PFSK-1 (cell line): ENCODE results near the gene ARHGAP15.

ENCODE experiments used
- FOXP2 ChIP-seq: optimal IDR thresholded peaks from 2 replicates; pipeline ENCODE3; 2011; ENCODE audit warnings: borderline replicate concordance, control low read depth, inconsistent platforms; ENCODE audit not compliant: insufficient read depth; ENCODE audit errors: extremely low read length, extremely low read depth
- POLR2AphosphoS5 ChIP-seq: IDR thresholded peaks from 2 replicates; pipeline ENCODE4 v1.6.1; 2012; ENCODE audit warnings: low read depth, mild to moderate bottlenecking, control low read depth, low read length, moderate library complexity
- REST ChIP-seq, 2 experiments: IDR thresholded peaks; 2 replicates each; pipeline versions ENCODE4 v1.6.1 to v1.8.0; 2011 to 2012; ENCODE audit warnings: low read depth in 2 of 2, low read length in 2 of 2, control low read depth in 1 of 2, inconsistent platforms in 1 of 2, mild to moderate bottlenecking in 1 of 2, moderate library complexity in 1 of 2; ENCODE audit not compliant: insufficient read depth in 1 of 2
- SIN3A ChIP-seq: IDR thresholded peaks from 2 replicates; pipeline ENCODE4 v1.6.1; 2012; ENCODE audit warnings: mild to moderate bottlenecking, low read length, moderate library complexity, borderline replicate concordance; ENCODE audit not compliant: insufficient read depth
- TAF1 ChIP-seq: IDR thresholded peaks from 2 replicates; pipeline ENCODE4 v1.6.1; 2012; ENCODE audit warnings: low read length, control low read depth, borderline replicate concordance; ENCODE audit not compliant: insufficient read depth

The ARHGAP15 gene

GRCh38 chr2:143632751-143633374 lies 503.6 kb downstream of the ARHGAP15 start:
- TF ChIP-seq REST (IDR thresholded peaks at IDR 0.05; ENCODE audit: insufficient read depth in 1 of 2, low read depth in 2 of 2, low read length in 2 of 2): no peak
- TF ChIP-seq POLR2AphosphoS5: no peak
- no peak for TF ChIP-seq FOXP2
- TF ChIP-seq TAF1: no peak
- no peak for TF ChIP-seq SIN3A

- no peak for TF ChIP-seq POLR2AphosphoS5
- TF ChIP-seq TAF1: no peak
- no peak for TF ChIP-seq SIN3A
- no peak for TF ChIP-seq REST (IDR thresholded peaks at IDR 0.05; ENCODE audit: insufficient read depth in 1 of 2, low read depth in 2 of 2, low read length in 2 of 2)
- TF ChIP-seq FOXP2: no peak
Measured at GRCh38 chr2:143633419-143633818, 504.2 kb downstream of the ARHGAP15 start.

- TF ChIP-seq SIN3A (no peak), FOXP2 (no peak), REST (IDR thresholded peaks at IDR 0.05; ENCODE audit: insufficient read depth in 1 of 2, low read depth in 2 of 2, low read length in 2 of 2) (no peak), TAF1 (no peak), POLR2AphosphoS5 (no peak)
Measured at GRCh38 chr2:143635302-143635701, 506.1 kb downstream of the ARHGAP15 start.

GRCh38 chr2:143635936-143636335 lies 506.7 kb downstream of the ARHGAP15 start:
- no peak for TF ChIP-seq POLR2AphosphoS5

GRCh38 chr2:143640826-143641225 lies 511.6 kb downstream of the ARHGAP15 start:
- TF ChIP-seq TAF1: no peak
- no peak for TF ChIP-seq SIN3A
- no peak for TF ChIP-seq FOXP2
- TF ChIP-seq POLR2AphosphoS5: no peak
- TF ChIP-seq REST (IDR thresholded peaks at IDR 0.05; ENCODE audit: insufficient read depth in 1 of 2, low read depth in 2 of 2, low read length in 2 of 2): no peak
